Neural cell (in vitro differentiated cells): Measurements from ENCODE around the gene IFIT2. TPM values are rescaled to one million over a fixed set of nuclear protein-coding genes. Genes with fewer than 3 reads are reported as not detected.

Experiments used
- H2AFZ ChIP-seq: fragments of 200-600, 300-800 bp; sonication (generic), shearing (Covaris generic); 2 replicates; pipeline ENCODE4 v1.6.0; 2014; ENCODE audit warnings: low read depth, mild to moderate bottlenecking, antibody characterized with exemption, low read length, moderate library complexity
- H3F3A ChIP-seq: fragments of 200-600 bp; shearing (Covaris generic); 2 replicates; pipeline ENCODE4 v1.6.1; 2016; ENCODE audit warnings: mild to moderate bottlenecking, moderate library complexity, mixed read lengths, antibody characterized with exemption, low read length; ENCODE audit not compliant: insufficient read depth, poor library complexity, severe bottlenecking
- H3K27ac ChIP-seq: fragments of 200-600, 300-800 bp; sonication (generic), shearing (Covaris generic); 2 replicates; pipeline ENCODE4 v1.5.1; 2014; ENCODE audit warnings: mild to moderate bottlenecking, low read length, moderate library complexity
- H3K27me3 ChIP-seq: fragments of 300-800, 200-600 bp; sonication (generic), shearing (Covaris generic); 2 replicates; pipeline ENCODE4 v1.6.0; 2014; ENCODE audit warnings: mild to moderate bottlenecking, low read depth, low read length, moderate library complexity; ENCODE audit not compliant: insufficient read depth
- H3K36me3 ChIP-seq: fragments of 300-800, 200-600 bp; sonication (generic), shearing (Covaris generic); 2 replicates; pipeline ENCODE4 v1.5.1; 2014; ENCODE audit warnings: mild to moderate bottlenecking, antibody characterized with exemption, low read length, moderate library complexity; ENCODE audit not compliant: insufficient read depth
- H3K4me2 ChIP-seq: fragments of 300-800, 200-600 bp; sonication (generic), shearing (Covaris generic); 2 replicates; pipeline ENCODE4 v1.6.0; 2014; ENCODE audit warnings: mild to moderate bottlenecking, low read length
- H3K4me3 ChIP-seq: fragments of 300-800, 200-600 bp; sonication (generic), shearing (Covaris generic); 2 replicates; pipeline ENCODE4 v1.5.1; 2014; ENCODE audit warnings: mild to moderate bottlenecking, low read length, moderate library complexity
- H3K79me2 ChIP-seq: fragments of 200-600 bp; shearing (Covaris generic); replicated peaks from 2 replicates; pipeline ENCODE4 v1.6.0; 2014; ENCODE audit warnings: mild to moderate bottlenecking, low read length, moderate library complexity; ENCODE audit not compliant: insufficient read depth
- H3K9ac ChIP-seq: fragments of 300-800, 200-600 bp; sonication (generic), shearing (Covaris generic); 2 replicates; pipeline ENCODE4 v1.6.1; 2016; ENCODE audit warnings: mild to moderate bottlenecking, low read length, mixed read lengths
- H3K9me2 ChIP-seq: fragments of 200-600 bp; shearing (Covaris generic); 2 replicates; pipeline ENCODE4 v1.6.1; 2016; ENCODE audit warnings: mild to moderate bottlenecking, low read length, mixed read lengths; ENCODE audit not compliant: insufficient read depth
- H3K9me3 ChIP-seq: fragments of 200-600, 300-800 bp; sonication (generic), shearing (Covaris generic); 2 replicates; pipeline ENCODE4 v1.6.1; 2016; ENCODE audit warnings: mild to moderate bottlenecking, mixed run types, low read length, moderate library complexity, mixed read lengths
- H4K20me1 ChIP-seq: fragments of 200-600 bp; shearing (Covaris generic); 2 replicates; pipeline ENCODE4 v1.6.1; 2016; ENCODE audit warnings: mild to moderate bottlenecking, mixed run types; ENCODE audit not compliant: insufficient read depth
- CTCF ChIP-seq: fragments of 450-650 bp; IDR thresholded peaks from 2 replicates; pipeline ENCODE4 v1.5.1; 2014; ENCODE audit warnings: antibody characterized with exemption, mild to moderate bottlenecking, moderate library complexity; ENCODE audit not compliant: poor library complexity, severe bottlenecking
- EP300 ChIP-seq: fragments of 450-650 bp; conservative IDR thresholded peaks from 2 replicates; pipeline ENCODE4 v1.6.1; 2014; ENCODE audit warnings: antibody characterized with exemption, mild to moderate bottlenecking, moderate library complexity; ENCODE audit not compliant: poor library complexity, severe bottlenecking
- EZH2 ChIP-seq: fragments of 200-600, 300-800 bp; shearing (Covaris generic), sonication (generic); IDR thresholded peaks from 2 replicates; pipeline ENCODE4 v1.6.1; 2014; ENCODE audit warnings: antibody characterized with exemption, low read length, borderline replicate concordance, mild to moderate bottlenecking; ENCODE audit not compliant: insufficient read depth, poor library complexity, severe bottlenecking
- MXI1 ChIP-seq: fragments of 450-650 bp; conservative IDR thresholded peaks from 2 replicates; pipeline ENCODE4 v1.6.1; 2014; ENCODE audit warnings: antibody characterized with exemption, mild to moderate bottlenecking; ENCODE audit not compliant: poor library complexity, severe bottlenecking
- POLR2AphosphoS5 ChIP-seq: IDR thresholded peaks from 2 replicates; pipeline ENCODE4 v1.6.1; 2012
- RAD21 ChIP-seq: fragments of 450-650 bp; conservative IDR thresholded peaks from 2 replicates; pipeline ENCODE4 v1.6.1; 2014; ENCODE audit warnings: antibody characterized with exemption, mild to moderate bottlenecking, moderate library complexity
- SMC3 ChIP-seq: fragments of 450-650 bp; conservative IDR thresholded peaks from 2 replicates; pipeline ENCODE4 v1.6.1; 2014; ENCODE audit warnings: antibody characterized with exemption, mild to moderate bottlenecking, moderate library complexity; ENCODE audit not compliant: poor library complexity
- TAF1 ChIP-seq: IDR thresholded peaks from 2 replicates; pipeline ENCODE4 v1.6.1; 2012; ENCODE audit warnings: low read depth
- polyA plus RNA-seq: library from polyadenylated mRNA; depleted of rRNA; stranded (reverse); fragments of >200 nt; gene quantifications from 2 replicates; pipeline ENCODE4 v1.2.3, GENCODE V29; 2014
- TF ChIP-seq, protein P1 (sequence below): IDR thresholded peaks from 2 replicates; pipeline ENCODE4 v1.6.1; 2012; ENCODE audit warnings: borderline replicate concordance

The IFIT2 gene
- polyA plus RNA-seq, 1 donor from 2014 or later, result 0.26 TPM

GRCh38 chr10:89303161-89303560 is 1.3 kb downstream of the IFIT2 start:
- Histone ChIP-seq H3F3A (no peaks in the 10 kb centered on the region), H3K9ac (no peak overlapping the region), H3K27me3 (no peaks in the 10 kb centered on the region), H3K4me3 (no peak overlapping the region), H2AFZ (no peak overlapping the region), H3K9me3 (no peaks in the 10 kb centered on the region), H3K27ac (no peak overlapping the region), H3K9me2 (no peaks in the 10 kb centered on the region), H3K79me2 (no peaks in the 10 kb centered on the region), H3K36me3 (no peaks in the 10 kb centered on the region), H3K4me2 (no peak overlapping the region), H4K20me1 (no peaks in the 10 kb centered on the region)
- no peak for TF ChIP-seq EZH2
- no peak for TF ChIP-seq POLR2AphosphoS5
- TF ChIP-seq, protein P1, sequence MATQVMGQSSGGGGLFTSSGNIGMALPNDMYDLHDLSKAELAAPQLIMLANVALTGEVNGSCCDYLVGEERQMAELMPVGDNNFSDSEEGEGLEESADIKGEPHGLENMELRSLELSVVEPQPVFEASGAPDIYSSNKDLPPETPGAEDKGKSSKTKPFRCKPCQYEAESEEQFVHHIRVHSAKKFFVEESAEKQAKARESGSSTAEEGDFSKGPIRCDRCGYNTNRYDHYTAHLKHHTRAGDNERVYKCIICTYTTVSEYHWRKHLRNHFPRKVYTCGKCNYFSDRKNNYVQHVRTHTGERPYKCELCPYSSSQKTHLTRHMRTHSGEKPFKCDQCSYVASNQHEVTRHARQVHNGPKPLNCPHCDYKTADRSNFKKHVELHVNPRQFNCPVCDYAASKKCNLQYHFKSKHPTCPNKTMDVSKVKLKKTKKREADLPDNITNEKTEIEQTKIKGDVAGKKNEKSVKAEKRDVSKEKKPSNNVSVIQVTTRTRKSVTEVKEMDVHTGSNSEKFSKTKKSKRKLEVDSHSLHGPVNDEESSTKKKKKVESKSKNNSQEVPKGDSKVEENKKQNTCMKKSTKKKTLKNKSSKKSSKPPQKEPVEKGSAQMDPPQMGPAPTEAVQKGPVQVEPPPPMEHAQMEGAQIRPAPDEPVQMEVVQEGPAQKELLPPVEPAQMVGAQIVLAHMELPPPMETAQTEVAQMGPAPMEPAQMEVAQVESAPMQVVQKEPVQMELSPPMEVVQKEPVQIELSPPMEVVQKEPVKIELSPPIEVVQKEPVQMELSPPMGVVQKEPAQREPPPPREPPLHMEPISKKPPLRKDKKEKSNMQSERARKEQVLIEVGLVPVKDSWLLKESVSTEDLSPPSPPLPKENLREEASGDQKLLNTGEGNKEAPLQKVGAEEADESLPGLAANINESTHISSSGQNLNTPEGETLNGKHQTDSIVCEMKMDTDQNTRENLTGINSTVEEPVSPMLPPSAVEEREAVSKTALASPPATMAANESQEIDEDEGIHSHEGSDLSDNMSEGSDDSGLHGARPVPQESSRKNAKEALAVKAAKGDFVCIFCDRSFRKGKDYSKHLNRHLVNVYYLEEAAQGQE, result no peak
- TF ChIP-seq TAF1, result no peak
- TF ChIP-seq MXI1, result no peak
- no peak for TF ChIP-seq CTCF
- no peak for TF ChIP-seq SMC3
- no peak for TF ChIP-seq EP300
- no peak for TF ChIP-seq RAD21

- no peaks in the 10 kb centered on the region for H3K9me2 ChIP-seq
- H3K27ac ChIP-seq, result no peak overlapping the region
- no peaks in the 10 kb centered on the region for H4K20me1 ChIP-seq
- no peaks in the 10 kb centered on the region for H3K79me2 ChIP-seq
- no peaks in the 10 kb centered on the region for H3K27me3 ChIP-seq
- H3K4me2 ChIP-seq, result no peak overlapping the region
- no peaks in the 10 kb centered on the region for H3K36me3 ChIP-seq
- H3K4me3 ChIP-seq, result no peak overlapping the region
- no peak overlapping the region for H3K9ac ChIP-seq
- no peaks in the 10 kb centered on the region for H3F3A ChIP-seq
- no peaks in the 10 kb centered on the region for H3K9me3 ChIP-seq
- no peak for TF ChIP-seq EZH2
- TF ChIP-seq, protein P1, result no peak
- no peak for TF ChIP-seq CTCF
- TF ChIP-seq EP300, result no peak
- no peak overlapping the region for H2AFZ ChIP-seq
Observed at GRCh38 chr10:89304026-89304425, 2.2 kb downstream of the IFIT2 start.
